A549 (cell line): ENCODE results near the gene WDR43.

ENCODE experiments used
- CBX2 ChIP-seq: fragments of 200-600 bp; sonication (generic); IDR thresholded peaks from 2 replicates; pipeline ENCODE4 v1.6.1; 2016; ENCODE audit warnings: low read depth, mild to moderate bottlenecking, borderline replicate concordance
- EHF ChIP-seq: fragments of 250-450 bp; sonication (Bioruptor Pico); IDR thresholded peaks from 2 replicates; pipeline ENCODE4 v1.5.0; 2020; ENCODE audit warnings: mild to moderate bottlenecking
- EHMT2 ChIP-seq: fragments of 200-600 bp; sonication (generic); IDR thresholded peaks from 2 replicates; pipeline ENCODE4 v1.6.1; 2016; ENCODE audit warnings: antibody characterized with exemption, low read depth, mild to moderate bottlenecking, moderate library complexity
- EP300 ChIP-seq, 2 experiments: fragments of >200 bp; sonication (Bioruptor Twin); formaldehyde crosslinking; IDR thresholded peaks; 2 replicates in 1 of 2; 3 replicates in 1 of 2; pipeline ENCODE4 v1.6.1; 2016 to 2017
- FOSL2 ChIP-seq, 2 experiments: fragments of 450-650 bp in 1 of 2; fragments of >200 bp in 1 of 2; sonication (Bioruptor Twin) in 1 of 2; formaldehyde crosslinking; IDR thresholded peaks; 2 replicates each; pipeline versions ENCODE4 v1.5.0 to v1.6.1; 2016 to 2020; ENCODE audit warnings: mild to moderate bottlenecking in 1 of 2, moderate library complexity in 1 of 2
- JUN ChIP-seq, 2 experiments: fragments of >200 bp; sonication (Bioruptor Twin); formaldehyde crosslinking; IDR thresholded peaks; 2 replicates in 1 of 2; 3 replicates in 1 of 2; pipeline ENCODE4 v1.6.1; 2016 to 2017
- JUNB ChIP-seq: fragments of >200 bp; sonication (Bioruptor Twin); formaldehyde crosslinking; IDR thresholded peaks from 2 replicates; pipeline ENCODE4 v1.6.1; 2016
- POLR2A ChIP-seq: IDR thresholded peaks from 2 replicates; pipeline ENCODE4 v1.6.1; 2012; ENCODE audit warnings: mild to moderate bottlenecking, low read length
- RFX5 ChIP-seq: fragments of 450-650 bp; IDR thresholded peaks from 2 replicates; pipeline ENCODE4 v1.7.1; 2014; ENCODE audit warnings: antibody characterized with exemption, mild to moderate bottlenecking, moderate library complexity
- ZFP36 ChIP-seq: fragments of 450-650 bp; IDR thresholded peaks from 2 replicates; pipeline ENCODE4 v1.6.1; 2014; ENCODE audit warnings: borderline replicate concordance; ENCODE audit not compliant: partially characterized antibody
- TF ChIP-seq, protein P1 (sequence below): fragments of >200 bp; sonication (Bioruptor Twin); formaldehyde crosslinking; IDR thresholded peaks from 3 replicates; pipeline ENCODE4 v1.5.1; 2016
- TF ChIP-seq, protein P2 (sequence below): fragments of 200-600 bp; sonication (generic); IDR thresholded peaks from 2 replicates; pipeline ENCODE4 v1.6.1; 2016; ENCODE audit warnings: antibody characterized with exemption, mild to moderate bottlenecking, moderate library complexity

DNA sequence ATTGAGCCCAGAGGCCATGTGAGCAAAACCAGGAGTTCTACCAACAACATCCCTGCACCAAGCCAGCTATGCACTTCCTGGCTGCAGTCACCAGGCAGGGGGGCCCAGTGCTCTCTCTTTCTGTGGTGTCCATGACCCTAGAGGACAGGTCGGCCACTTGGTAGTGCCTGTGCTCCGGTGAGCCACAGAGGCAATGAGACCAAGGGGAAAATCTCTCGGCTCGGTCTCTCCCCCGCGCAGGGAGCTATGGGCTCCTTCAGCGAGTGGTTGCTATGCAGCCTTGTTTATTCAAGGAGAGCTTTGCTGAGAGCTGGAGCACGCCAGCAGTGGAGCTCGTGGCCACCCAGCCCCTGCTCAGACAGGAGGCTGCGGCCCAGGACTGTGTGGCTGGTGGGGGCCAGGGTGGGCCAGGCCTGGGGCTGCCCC lies 86.6 kb downstream of the WDR43 start, which contains the start of gene TOGARAM2:
- TF ChIP-seq ZFP36, result no peak
- no peak for TF ChIP-seq RFX5
- no peak for TF ChIP-seq JUNB
- TF ChIP-seq JUN (IDR thresholded peaks at IDR 0.05), result no peak
- TF ChIP-seq EP300 (IDR thresholded peaks at IDR 0.05), result no peak
- TF ChIP-seq CBX2, result no peak
- TF ChIP-seq, protein P1, sequence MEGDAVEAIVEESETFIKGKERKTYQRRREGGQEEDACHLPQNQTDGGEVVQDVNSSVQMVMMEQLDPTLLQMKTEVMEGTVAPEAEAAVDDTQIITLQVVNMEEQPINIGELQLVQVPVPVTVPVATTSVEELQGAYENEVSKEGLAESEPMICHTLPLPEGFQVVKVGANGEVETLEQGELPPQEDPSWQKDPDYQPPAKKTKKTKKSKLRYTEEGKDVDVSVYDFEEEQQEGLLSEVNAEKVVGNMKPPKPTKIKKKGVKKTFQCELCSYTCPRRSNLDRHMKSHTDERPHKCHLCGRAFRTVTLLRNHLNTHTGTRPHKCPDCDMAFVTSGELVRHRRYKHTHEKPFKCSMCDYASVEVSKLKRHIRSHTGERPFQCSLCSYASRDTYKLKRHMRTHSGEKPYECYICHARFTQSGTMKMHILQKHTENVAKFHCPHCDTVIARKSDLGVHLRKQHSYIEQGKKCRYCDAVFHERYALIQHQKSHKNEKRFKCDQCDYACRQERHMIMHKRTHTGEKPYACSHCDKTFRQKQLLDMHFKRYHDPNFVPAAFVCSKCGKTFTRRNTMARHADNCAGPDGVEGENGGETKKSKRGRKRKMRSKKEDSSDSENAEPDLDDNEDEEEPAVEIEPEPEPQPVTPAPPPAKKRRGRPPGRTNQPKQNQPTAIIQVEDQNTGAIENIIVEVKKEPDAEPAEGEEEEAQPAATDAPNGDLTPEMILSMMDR, result no peak
- TF ChIP-seq, protein P2, sequence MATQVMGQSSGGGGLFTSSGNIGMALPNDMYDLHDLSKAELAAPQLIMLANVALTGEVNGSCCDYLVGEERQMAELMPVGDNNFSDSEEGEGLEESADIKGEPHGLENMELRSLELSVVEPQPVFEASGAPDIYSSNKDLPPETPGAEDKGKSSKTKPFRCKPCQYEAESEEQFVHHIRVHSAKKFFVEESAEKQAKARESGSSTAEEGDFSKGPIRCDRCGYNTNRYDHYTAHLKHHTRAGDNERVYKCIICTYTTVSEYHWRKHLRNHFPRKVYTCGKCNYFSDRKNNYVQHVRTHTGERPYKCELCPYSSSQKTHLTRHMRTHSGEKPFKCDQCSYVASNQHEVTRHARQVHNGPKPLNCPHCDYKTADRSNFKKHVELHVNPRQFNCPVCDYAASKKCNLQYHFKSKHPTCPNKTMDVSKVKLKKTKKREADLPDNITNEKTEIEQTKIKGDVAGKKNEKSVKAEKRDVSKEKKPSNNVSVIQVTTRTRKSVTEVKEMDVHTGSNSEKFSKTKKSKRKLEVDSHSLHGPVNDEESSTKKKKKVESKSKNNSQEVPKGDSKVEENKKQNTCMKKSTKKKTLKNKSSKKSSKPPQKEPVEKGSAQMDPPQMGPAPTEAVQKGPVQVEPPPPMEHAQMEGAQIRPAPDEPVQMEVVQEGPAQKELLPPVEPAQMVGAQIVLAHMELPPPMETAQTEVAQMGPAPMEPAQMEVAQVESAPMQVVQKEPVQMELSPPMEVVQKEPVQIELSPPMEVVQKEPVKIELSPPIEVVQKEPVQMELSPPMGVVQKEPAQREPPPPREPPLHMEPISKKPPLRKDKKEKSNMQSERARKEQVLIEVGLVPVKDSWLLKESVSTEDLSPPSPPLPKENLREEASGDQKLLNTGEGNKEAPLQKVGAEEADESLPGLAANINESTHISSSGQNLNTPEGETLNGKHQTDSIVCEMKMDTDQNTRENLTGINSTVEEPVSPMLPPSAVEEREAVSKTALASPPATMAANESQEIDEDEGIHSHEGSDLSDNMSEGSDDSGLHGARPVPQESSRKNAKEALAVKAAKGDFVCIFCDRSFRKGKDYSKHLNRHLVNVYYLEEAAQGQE, result no peak
- TF ChIP-seq EHMT2, result no peak
- TF ChIP-seq EHF (CRISPR knock-in tag), result no peak
- no peak for TF ChIP-seq POLR2A
- no peak for TF ChIP-seq FOSL2 (IDR thresholded peaks at IDR 0.05)
- TF ChIP-seq FOSL2 (CRISPR knock-in tag; IDR thresholded peaks at IDR 0.05), result no peak
